A549 (cell line): Measurements from ENCODE around the gene PACSIN1.

Experiments used
- CBX2 ChIP-seq: fragments of 200-600 bp; sonication (generic); IDR thresholded peaks from 2 replicates; pipeline ENCODE4 v1.6.1; 2016; ENCODE audit warnings: low read depth, mild to moderate bottlenecking, borderline replicate concordance
- CHD2 ChIP-seq: fragments of 150-350 bp; IDR thresholded peaks from 2 replicates; pipeline ENCODE4 v1.6.1; 2014; ENCODE audit warnings: low read length; ENCODE audit not compliant: partially characterized antibody
- EP300 ChIP-seq, 2 experiments: fragments of >200 bp; sonication (Bioruptor Twin); formaldehyde crosslinking; IDR thresholded peaks; 2 replicates in 1 of 2; 3 replicates in 1 of 2; pipeline ENCODE4 v1.6.1; 2016 to 2017
- JUN ChIP-seq, 2 experiments: fragments of >200 bp; sonication (Bioruptor Twin); formaldehyde crosslinking; IDR thresholded peaks; 2 replicates in 1 of 2; 3 replicates in 1 of 2; pipeline ENCODE4 v1.6.1; 2016 to 2017
- JUNB ChIP-seq: fragments of >200 bp; sonication (Bioruptor Twin); formaldehyde crosslinking; IDR thresholded peaks from 2 replicates; pipeline ENCODE4 v1.6.1; 2016
- NPAS2 ChIP-seq: fragments of 250-450 bp; sonication (Bioruptor Pico); IDR thresholded peaks from 2 replicates; pipeline ENCODE4 v1.8.0; 2022; ENCODE audit warnings: mild to moderate bottlenecking, moderate library complexity, borderline replicate concordance
- POLR2A ChIP-seq: IDR thresholded peaks from 2 replicates; pipeline ENCODE4 v1.6.1; 2012; ENCODE audit warnings: mild to moderate bottlenecking, low read length
- RCOR1 ChIP-seq: fragments of 150-350 bp; IDR thresholded peaks from 2 replicates; pipeline ENCODE4 v1.6.1; 2014; ENCODE audit warnings: antibody characterized with exemption, low read length, low read depth
- REST ChIP-seq: fragments of 200-600 bp; sonication (generic); IDR thresholded peaks from 2 replicates; pipeline ENCODE4 v1.6.1; 2016; ENCODE audit warnings: antibody characterized with exemption, mild to moderate bottlenecking, moderate library complexity
- RFX5 ChIP-seq: fragments of 450-650 bp; IDR thresholded peaks from 2 replicates; pipeline ENCODE4 v1.7.1; 2014; ENCODE audit warnings: antibody characterized with exemption, mild to moderate bottlenecking, moderate library complexity
- RNF2 ChIP-seq: fragments of 200-600 bp; sonication (generic); IDR thresholded peaks from 2 replicates; pipeline ENCODE4 v1.6.1; 2016; ENCODE audit warnings: low read depth, mild to moderate bottlenecking, antibody characterized with exemption, moderate library complexity, borderline replicate concordance
- USF2 ChIP-seq: fragments of 450-650 bp; IDR thresholded peaks from 2 replicates; pipeline ENCODE4 v1.6.1; 2014; ENCODE audit warnings: antibody characterized with exemption
- TF ChIP-seq, protein P1 (sequence below): fragments of >200 bp; sonication (Bioruptor Twin); formaldehyde crosslinking; IDR thresholded peaks from 3 replicates; pipeline ENCODE4 v1.5.1; 2016

DNA sequence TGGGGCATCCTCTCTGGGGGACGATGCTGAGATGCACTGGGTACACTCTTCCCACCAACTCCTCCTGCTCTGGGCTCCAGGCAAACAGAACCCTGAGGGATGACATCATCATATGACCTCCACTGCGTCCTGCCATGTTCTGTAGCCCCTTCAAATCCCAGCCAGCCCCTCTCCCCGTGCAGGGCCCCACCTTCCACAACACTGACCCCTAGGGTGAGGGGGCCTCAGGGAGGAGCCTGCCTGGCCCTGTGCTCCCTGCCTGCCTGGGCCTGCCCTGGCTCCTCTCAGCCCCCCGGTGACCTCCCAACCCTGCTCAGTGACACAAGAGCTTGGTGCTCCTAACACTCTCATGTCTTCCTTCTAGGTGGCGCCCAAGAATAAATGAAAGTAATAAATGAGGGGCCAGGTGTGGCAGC, 99.9 kb downstream of the PACSIN1 start:
- no peak for TF ChIP-seq JUN (IDR thresholded peaks at IDR 0.05)
- TF ChIP-seq NPAS2: no peak
- TF ChIP-seq, protein P1, sequence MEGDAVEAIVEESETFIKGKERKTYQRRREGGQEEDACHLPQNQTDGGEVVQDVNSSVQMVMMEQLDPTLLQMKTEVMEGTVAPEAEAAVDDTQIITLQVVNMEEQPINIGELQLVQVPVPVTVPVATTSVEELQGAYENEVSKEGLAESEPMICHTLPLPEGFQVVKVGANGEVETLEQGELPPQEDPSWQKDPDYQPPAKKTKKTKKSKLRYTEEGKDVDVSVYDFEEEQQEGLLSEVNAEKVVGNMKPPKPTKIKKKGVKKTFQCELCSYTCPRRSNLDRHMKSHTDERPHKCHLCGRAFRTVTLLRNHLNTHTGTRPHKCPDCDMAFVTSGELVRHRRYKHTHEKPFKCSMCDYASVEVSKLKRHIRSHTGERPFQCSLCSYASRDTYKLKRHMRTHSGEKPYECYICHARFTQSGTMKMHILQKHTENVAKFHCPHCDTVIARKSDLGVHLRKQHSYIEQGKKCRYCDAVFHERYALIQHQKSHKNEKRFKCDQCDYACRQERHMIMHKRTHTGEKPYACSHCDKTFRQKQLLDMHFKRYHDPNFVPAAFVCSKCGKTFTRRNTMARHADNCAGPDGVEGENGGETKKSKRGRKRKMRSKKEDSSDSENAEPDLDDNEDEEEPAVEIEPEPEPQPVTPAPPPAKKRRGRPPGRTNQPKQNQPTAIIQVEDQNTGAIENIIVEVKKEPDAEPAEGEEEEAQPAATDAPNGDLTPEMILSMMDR: no peak
- no peak for TF ChIP-seq RCOR1
- no peak for TF ChIP-seq USF2
- no peak for TF ChIP-seq POLR2A
- TF ChIP-seq CHD2: no peak
- TF ChIP-seq EP300 (IDR thresholded peaks at IDR 0.05): no peak
- TF ChIP-seq RFX5: no peak
- TF ChIP-seq RNF2: no peak
- no peak for TF ChIP-seq REST
- no peak for TF ChIP-seq JUNB
- no peak for TF ChIP-seq CBX2
